ENCODE data around the gene BAD.

- TF ChIP-seq, protein P1, sequence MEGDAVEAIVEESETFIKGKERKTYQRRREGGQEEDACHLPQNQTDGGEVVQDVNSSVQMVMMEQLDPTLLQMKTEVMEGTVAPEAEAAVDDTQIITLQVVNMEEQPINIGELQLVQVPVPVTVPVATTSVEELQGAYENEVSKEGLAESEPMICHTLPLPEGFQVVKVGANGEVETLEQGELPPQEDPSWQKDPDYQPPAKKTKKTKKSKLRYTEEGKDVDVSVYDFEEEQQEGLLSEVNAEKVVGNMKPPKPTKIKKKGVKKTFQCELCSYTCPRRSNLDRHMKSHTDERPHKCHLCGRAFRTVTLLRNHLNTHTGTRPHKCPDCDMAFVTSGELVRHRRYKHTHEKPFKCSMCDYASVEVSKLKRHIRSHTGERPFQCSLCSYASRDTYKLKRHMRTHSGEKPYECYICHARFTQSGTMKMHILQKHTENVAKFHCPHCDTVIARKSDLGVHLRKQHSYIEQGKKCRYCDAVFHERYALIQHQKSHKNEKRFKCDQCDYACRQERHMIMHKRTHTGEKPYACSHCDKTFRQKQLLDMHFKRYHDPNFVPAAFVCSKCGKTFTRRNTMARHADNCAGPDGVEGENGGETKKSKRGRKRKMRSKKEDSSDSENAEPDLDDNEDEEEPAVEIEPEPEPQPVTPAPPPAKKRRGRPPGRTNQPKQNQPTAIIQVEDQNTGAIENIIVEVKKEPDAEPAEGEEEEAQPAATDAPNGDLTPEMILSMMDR (IDR thresholded peaks at IDR 0.05; ENCODE audit: insufficient read depth, low read depth, low read length): no peak
- TF ChIP-seq EZH2 (IDR thresholded peaks at IDR 0.05; ENCODE audit: insufficient read depth, low read length): no peak
Measured at GRCh38 chr11:64278576-64279190, 5.8 kb downstream of the BAD start.

All from astrocyte (in vitro differentiated cells and primary cell).